ENCODE data around the gene ZFP57. TPM values are rescaled to one million over a fixed set of nuclear protein-coding genes. Genes with fewer than 3 reads are reported as not detected.

ZFP57 gene
- total RNA-seq (2014; rRNA removed; shearing (Covaris generic)), result not detected in 2 replicates
- polyA plus RNA-seq (2015; cell fraction: cytosol; rRNA removed), result not detected in 2 replicates
- not detected in 2 replicates for polyA plus RNA-seq (2015; cell fraction: nucleus; rRNA removed)

DNA sequence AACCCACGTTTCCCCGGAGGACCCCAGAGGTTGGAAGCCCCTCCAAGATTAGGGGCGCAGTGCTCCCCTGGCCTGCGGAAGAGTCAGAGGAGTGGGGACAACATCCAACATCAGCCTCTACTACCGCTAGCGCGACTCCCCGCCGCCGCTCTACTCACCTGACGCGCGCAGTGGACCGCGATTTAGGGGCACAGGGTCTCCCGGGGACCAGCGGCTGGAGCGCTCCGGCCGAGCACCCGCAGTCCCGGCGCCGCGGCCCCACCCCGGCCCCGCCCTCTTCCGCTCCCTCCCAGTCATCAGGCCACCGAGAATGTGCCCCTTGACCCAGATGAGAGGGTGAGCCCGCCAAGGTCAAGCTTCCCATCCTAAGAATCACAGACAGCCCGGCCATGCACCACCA, at the start of gene ZFP57:
Gene ZFP57 (minus strand): TSS at position 249 of the 400 bp plus-strand sequence. CDS start 4,149 bp downstream, outside the sequence.
- no peak for DNase-seq (ENCODE audit: low read depth)

DNA sequence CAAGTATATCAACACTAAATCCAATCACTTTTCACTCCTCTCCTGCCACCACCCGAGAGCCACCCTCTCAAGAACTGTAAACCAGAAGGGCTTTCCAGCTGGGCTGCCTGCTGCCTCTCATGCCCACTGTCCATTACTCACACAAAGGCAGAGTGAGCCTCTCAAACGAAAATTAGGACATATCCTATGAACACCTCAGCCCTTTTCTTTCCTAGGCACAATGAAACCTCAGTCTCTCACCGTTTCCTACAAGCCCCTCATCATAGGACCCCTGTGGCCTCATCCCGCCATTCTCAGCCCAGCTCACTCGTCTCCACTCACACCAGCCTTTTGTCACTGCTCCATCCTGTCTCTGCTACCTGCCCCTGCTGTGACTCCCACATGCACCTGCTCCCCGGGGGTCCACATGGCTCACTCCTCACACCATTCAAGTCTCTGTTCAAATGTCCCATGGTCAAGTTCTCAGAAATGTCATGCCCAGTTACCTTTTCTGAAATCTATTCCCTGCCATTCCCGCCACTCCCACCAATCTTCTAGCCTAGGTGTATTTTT, 49.7 kb upstream of the ZFP57 start:
- no peak for DNase-seq (ENCODE audit: low read depth)

DNA sequence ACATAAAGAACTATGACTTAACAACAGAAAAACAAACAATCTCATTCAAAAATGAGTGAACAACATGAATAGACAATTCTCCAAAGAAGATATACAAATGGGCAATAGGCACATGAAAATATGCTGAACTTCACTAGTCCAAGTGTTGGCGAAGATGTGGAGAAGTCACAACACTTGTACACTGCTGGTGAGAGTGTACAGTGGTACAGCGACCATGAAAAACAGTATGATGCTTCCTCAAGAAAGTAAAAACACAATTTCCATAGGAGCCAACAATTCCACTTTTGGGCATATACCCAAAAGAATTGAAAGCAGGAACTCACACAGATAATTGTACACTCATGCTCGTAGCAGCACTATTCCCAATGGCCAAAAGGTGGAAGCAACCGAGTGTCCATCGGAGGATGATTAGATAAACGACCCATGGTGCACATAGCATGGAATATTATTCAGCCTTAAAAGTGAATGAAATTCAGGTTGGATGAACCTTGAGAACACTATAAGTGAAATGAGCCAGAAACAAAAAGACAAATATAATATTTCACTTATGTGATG, 48.9 kb upstream of the ZFP57 start:
- no peak for DNase-seq (ENCODE audit: low read depth)

DNA sequence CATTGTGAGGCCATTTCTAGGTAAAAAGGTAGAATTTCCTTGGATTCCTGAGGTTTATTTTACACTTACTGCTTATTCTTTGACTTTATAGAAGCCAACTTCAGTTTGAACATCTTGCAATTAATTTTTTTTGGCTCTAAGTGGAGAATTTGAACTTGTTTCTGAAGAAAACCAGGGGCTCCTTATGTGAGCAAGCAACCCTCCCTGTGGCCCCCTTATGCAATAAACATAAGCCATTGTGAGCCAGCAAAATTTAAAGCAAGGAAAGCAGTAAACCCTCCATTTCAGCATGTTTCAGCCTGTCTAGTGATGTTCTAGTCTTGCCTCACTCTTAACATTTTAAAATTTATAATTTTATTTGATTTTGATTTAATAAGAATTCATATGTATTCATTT, 47.9 kb upstream of the ZFP57 start:
- DNase-seq (ENCODE audit: low read depth), result no peak

- no peak for DNase-seq (ENCODE audit: low read depth)
These were observed 47.4 kb upstream of the ZFP57 start for GRCh38 chr6:29728173-29728874.

- DNase-seq (ENCODE audit: low read depth), result no peak
These were observed 46.7 kb upstream of the ZFP57 start for GRCh38 chr6:29727637-29728036.

DNA sequence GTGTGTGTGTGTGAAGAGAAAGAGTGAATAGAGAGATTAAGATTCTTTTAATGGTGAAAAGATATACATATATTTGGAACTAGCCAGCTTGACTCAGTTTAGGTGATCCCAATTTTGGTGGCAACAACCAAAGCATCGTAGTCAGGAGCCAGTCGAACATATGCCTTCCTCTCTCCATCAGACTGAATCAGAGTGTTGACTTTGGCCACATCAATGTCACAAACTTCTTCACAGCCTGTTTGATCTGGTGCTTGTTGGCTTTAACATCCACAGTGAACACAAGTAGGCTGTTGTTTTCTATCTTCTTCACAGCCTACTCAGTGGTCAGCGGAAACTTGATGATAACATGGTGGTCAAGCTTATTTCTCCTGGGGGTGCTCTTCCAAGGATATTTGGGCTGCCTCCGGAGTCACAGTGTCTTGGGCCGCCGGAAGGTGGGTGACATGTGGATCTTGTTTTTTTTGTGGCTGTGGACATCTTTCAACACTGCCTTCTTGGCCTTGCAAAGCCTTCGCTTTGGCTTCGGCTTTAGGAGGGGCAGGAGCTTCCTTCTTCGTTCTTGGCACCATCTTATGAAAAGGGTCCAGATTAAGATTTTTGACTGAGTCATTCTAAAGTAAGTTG, 45.7 kb upstream of the ZFP57 start:
- DNase-seq (ENCODE audit: low read depth), result no peak

DNA sequence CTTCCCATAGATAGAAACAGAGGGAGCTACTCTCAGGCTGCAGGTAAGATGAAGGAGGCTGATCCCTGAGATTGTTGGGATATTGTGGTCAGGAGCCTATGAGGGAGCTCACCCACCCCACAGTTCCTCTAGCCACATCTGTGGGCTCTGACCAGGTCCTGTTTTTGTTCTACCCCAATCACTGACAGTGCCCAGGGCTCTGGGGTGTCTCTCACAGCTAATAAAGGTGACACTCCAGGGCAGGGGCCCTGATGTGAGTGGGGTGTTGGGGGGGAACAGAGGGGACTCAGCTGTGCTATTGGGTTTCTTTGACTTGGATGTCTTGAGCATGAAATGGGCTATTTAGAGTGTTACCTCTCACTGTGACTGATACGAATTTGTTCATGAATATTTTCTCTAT, 45.0 kb upstream of the ZFP57 start:
- no peak for DNase-seq (ENCODE audit: low read depth)

DNA sequence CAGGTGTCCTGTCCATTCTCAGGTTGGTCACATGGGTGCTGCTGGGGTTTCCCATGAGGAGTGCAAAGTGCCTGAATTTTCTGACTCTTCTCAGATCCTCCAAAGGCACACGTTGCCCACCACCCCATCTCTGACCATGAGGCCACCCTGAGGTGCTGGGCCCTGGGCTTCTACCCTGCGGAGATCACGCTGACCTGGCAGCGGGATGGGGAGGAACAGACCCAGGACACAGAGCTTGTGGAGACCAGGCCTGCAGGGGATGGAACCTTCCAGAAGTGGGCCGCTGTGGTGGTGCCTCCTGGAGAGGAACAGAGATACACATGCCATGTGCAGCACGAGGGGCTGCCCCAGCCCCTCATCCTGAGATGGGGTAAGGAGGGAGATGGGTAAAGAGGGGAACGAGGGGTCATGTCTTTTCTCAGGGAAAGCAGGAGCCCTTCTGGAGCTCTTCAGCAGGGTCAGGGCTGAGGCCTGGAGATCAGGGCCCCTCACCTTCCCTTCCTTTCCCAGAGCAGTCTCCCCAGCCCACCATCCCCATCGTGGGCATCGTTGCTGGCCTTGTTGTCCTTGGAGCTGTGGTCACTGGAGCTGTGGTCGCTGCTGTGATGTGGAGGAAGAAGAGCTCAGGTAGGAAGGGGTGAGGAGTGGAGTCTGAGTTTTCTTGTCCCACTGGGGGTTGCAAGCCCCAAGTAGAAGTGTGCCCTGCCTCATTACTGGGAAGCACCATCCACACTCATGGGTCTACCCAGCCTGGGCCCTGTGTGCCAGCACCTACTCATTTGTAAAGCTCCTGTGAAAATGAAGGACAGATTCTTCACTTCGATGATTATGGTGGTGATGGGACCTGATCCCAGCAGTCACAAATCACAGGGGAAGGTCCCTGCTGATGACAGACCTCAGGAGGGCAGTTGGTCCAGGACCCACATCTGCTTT, 44.3 kb upstream of the ZFP57 start:
- no peak for DNase-seq (ENCODE audit: low read depth)

- no peak for DNase-seq (ENCODE audit: low read depth)
These were observed 43.0 kb upstream of the ZFP57 start for GRCh38 chr6:29723666-29724588.

DNA sequence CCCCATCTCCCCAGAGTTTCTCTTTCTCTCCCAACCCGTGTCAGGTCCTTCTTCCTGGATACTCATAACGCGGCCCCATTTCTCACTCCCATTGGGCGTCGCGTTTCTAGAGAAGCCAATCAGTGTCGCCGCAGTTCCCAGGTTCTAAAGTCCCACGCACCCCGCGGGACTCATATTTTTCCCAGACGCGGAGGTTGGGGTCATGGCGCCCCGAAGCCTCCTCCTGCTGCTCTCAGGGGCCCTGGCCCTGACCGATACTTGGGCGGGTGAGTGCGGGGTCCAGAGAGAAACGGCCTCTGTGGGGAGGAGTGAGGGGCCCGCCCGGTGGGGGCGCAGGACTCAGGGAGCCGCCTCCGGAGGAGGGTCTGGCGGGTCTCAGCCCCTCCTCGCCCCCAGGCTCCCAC, 42.3 kb upstream of the ZFP57 start, which contains the start of gene HLA-F:
Gene HLA-F (plus strand): TSS at position 173 of the 404 bp plus-strand sequence. CDS start 30 bp downstream, at position 203.
- DNase-seq (ENCODE audit: low read depth), result peak; percentile 65

DNA sequence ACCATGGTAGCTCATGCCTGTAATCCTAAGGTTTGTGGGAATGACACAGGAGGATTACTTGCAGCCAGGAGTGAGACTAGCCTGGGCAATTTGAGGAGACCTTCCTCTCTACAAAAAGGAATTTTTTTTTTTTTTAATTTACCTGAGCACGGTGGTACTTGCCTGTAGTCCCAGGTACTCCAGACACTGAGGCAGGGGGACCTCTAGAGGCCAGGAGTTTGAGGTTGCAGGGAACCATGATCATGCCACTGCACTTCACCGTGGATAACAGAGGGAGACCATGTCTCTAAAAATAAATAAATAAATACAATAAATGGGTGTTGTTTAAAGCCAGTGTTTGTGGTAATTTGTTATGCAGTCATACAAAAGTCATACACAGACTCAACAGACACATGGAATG, 39.9 kb upstream of the ZFP57 start:
- no peak for DNase-seq (ENCODE audit: low read depth)

DNA sequence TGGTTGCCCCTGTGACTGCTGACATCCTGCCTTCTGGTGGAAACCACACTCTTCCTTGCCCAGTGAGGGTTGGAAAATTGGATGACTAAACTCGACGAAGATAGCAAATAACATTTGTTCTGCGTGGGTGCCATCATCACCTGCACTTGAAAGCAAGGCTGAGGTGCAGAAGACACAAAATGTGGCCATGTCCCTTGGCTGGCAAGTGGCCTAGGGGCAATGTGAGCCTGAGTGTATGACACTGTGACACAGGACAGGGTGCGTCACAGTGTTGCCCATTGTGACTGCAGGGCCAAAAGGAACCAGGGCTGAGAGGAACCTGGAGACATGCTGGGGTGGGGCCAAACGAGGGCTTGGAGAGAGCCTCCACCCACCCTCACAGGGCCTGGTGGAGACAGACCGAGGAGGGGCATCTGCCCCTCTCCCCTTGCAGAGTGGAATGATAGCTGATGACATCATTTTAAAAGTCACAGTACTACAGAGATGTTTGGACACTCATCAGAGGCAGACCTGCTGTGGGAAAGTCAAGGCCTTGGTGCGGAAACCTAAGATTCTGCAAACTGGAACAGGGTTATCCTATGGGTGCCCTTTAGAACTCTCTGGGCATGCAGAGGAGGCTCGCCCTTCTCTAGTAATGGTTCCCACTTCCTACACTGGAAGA, 29.5 kb upstream of the ZFP57 start:
- no peak for DNase-seq (ENCODE audit: low read depth)

DNA sequence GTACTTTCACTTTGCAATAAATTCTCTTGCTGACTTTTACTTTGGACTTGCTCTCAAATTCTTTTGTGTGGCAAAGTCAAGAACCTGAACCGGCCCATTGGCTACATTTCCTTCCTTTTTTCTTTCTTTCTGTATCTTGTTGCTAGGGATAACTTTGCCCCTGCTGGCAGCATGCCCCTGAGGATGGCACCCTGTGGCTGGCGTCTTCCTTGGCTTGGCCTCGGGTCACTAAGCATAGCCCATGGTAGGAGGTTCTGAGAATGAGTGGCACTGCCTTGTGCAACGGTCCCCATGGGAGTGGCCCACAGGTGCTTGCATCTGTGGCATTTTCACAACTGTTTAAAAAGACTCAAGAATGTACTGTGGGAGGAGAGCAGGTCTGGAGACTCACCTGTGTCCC, 28.2 kb upstream of the ZFP57 start:
- DNase-seq (ENCODE audit: low read depth), result no peak

- DNase-seq (ENCODE audit: low read depth), result peak; percentile 15
These were observed 27.7 kb upstream of the ZFP57 start for GRCh38 chr6:29708432-29709179.

DNA sequence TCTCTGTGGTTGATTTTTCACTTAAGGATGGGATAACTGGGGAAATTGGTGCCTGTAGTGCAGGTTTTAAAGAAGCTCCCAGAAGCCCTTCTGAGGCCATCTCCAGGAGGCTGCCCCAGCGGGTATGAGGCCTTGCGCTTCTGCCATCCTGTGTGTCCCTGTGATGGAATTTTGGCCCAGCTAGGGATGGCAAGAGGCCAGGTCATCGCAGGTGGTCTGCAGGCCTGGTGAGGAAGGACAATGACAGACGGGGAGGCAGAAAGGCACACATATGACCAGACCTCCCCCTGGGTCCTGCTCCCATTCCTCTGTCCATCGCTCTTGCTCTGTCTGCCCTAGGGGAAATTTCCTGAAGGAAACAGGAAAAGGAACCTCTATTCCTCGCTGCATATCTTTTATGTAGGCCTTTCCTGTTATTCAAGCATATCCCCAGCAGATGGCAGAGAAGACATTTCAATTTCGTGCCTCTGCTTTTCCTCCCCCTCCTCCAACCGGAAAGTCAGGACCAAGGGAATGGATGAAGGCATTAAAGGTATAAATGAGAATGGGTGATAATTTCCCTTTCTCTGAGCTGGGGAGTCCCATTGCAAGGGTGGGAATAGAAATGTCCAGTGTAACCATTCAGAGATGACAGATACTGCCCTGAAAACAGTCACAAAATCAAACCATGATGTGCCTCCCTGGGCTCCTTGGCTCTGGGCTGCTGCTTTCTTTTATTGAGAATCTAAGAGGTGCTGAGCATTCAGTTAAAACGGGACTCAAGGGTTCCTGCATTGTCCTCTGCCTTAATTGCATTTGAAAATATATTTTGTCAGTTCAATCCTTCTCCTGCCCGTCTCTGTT, 24.7 kb upstream of the ZFP57 start:
- DNase-seq (ENCODE audit: low read depth), result peak; percentile 49

DNA sequence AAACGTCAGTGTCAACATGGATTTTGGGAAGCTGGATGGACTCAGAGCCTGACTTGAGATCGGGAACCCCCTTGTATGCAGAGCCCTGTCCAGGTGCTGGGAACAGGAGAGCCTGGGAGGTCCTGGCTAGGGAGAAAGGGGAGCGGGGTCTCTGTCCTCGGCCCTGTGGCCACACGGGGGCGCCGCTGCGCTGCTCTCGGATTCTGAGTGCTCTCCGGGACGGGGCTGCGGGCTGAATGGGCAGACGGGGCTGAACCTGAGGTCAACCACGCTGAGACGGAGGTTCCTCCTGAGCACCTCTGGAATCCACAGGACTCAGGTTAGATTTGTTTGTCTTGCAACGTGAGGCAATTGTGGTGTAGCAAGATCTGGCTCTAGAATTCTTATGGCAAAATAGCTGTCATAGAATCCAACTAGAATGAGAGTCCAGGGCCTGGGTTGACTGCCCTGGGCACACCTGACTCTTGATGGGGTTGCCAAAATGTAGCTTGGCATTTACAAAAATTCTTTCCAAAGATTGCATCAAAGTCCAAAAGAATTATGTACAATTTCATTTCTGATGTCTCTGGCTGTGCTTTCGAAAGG, 21.7 kb upstream of the ZFP57 start:
- DNase-seq (ENCODE audit: low read depth), result peak; percentile 35
